TTC549 (cell line): Measurements from ENCODE around the gene ASIC4.
A peak's percentile ranks its signal among the peaks of the same experiment; 100 is the strongest.

Experiments
- FAIRE-seq: peaks from 2 replicates; lab custom pipeline; 2012; peaks lifted over from hg19 to GRCh38; lab: Jason Lieb, UNC

ASIC4 gene

GRCh38 chr2:219536967-219537366, 22.7 kb downstream of the ASIC4 start:
- FAIRE-seq, result no peak

GRCh38 chr2:219537657-219538488, 23.6 kb downstream of the ASIC4 start:
- no peak for FAIRE-seq

DNA sequence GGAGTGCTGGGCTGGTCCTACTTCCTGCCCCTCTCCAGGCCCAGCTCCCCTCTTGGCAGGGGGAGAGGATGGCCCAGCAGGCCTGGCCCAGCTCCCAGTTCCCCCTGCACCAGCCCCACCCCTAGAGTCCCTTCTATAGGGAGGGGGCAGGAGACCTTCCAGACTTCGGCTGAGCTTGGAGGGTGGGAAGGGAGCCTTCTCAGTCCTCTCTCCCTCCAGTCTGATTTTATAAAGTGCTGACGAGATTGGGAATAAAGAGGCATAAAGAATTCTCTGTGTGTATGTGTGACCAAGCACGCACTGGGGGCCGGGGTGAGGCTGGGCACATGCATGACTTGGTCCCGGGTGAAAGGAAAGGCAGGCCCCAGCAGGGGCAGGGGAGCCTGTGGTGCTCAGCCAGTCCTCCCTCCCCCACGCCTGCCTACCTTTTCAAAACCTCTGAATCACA, 24.2 kb downstream of the ASIC4 start:
- FAIRE-seq, result no peak

- no peak for FAIRE-seq
These were observed 24.9 kb downstream of the ASIC4 start for GRCh38 chr2:219538956-219539788.

DNA sequence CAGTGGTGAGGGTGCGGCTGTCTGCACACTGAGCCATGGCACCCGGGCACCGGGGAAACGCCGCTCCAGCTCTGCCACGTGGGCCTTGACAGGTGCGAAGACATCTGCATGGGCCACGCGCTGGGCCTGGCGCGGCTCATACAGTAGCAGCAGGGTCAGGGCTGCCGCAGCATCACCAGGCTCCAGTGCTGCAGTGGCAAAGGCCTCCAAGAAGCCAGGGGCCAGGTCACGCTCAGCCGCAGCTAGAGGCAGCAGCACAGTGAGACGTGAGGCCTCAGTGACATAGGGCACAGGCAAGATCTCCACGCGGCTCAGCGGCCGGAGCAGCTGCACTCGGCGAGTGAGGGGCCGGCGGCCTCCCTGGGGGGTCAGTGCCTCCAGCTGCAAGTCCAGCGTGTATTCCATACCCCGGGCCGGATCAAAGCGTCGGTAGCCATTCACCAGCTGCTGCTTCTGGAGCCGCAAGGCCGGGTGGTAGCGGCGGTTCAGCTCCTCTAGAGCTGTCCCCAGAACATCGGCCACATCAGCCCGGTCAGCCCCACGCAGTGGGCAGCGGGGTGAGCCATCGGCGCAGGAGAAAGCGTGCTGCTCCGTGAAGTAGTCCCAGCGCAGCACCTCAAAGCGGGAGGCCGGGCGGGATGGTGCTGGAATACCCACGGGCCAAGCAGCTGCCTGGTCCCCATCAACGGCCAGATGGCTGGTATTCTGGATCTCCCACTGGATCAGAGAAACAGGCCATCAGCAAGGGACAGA, 25.8 kb downstream of the ASIC4 start:
- no peak for FAIRE-seq

- FAIRE-seq, result no peak
These were observed 26.7 kb downstream of the ASIC4 start for GRCh38 chr2:219540784-219541504.

GRCh38 chr2:219541611-219542180, 27.4 kb downstream of the ASIC4 start:
- FAIRE-seq, result no peak

GRCh38 chr2:219542931-219543595, 28.8 kb downstream of the ASIC4 start:
- FAIRE-seq, result no peak

DNA sequence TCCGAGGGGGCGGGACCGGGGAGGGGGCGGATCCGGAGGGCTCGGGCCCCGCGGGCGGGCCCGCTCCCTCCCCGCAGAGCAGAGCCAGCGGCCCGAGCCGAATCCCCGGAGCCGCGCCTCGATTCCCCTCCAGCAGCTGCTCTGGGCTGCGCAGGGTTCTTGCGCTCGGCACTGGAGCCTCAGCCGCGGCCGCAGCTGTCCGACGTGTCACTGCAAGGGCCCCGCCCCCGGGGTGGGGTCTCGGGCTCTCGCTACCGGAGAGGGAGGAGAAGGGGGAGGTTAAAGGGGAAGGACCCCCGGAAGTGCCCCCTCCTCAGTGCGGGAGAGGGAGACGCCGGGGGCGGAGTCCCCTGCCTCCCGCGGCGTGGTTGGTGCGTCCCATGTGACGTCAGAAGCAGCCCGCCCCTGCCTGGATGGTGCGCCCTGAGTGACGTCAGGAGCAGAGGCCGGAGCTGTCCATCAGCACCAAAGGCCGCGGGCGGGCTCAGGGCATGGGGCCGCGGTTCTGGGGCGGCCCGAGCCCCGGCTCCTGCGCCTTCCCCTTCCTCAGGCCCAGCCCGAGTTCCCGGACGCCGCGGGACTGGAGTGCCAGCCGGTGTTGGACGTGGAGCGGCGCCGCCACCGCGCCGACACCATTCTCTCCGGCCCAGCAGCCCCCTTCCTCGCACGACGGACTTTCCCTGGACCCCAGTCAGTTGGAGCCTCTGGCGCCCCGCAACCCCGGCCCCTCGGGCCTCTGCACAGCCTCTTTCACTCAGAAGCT, 29.5 kb downstream of the ASIC4 start, which contains the start of the genes CHPF and TMEM198:
TSS of gene CHPF (minus strand) at position 214 of the 763 bp plus-strand sequence. CDS start 271 bp downstream, outside the sequence.
TSS of gene TMEM198 (plus strand) at position 433 of the 763 bp plus-strand sequence. CDS start 700 bp downstream, outside the sequence.
- peak; percentile 92 for FAIRE-seq

GRCh38 chr2:219544567-219544966, 30.3 kb downstream of the ASIC4 start:
- no peak for FAIRE-seq

GRCh38 chr2:219545295-219545942, 31.1 kb downstream of the ASIC4 start:
- FAIRE-seq, result no peak

DNA sequence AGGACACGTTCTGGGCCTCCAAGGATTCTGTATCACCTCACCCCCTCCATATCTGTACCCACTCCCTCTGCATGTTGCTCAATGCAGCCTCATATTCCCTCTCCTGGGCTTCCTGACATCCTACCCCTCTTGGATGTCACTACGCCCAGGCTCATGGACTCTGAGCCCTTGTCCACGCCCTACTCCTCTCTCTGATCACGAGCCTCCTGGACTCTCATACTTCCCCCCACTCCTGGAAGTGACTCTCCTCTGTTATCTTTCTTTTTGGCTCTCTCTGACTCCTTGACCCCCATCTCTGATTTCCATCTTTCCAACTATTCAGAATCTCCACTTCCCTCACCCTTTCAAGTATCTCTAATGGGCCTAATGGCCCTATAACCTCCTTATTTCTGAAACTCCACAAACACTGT, 31.7 kb downstream of the ASIC4 start:
- no peak for FAIRE-seq

- no peak for FAIRE-seq
These were observed 33.3 kb downstream of the ASIC4 start for GRCh38 chr2:219547621-219548020.

DNA sequence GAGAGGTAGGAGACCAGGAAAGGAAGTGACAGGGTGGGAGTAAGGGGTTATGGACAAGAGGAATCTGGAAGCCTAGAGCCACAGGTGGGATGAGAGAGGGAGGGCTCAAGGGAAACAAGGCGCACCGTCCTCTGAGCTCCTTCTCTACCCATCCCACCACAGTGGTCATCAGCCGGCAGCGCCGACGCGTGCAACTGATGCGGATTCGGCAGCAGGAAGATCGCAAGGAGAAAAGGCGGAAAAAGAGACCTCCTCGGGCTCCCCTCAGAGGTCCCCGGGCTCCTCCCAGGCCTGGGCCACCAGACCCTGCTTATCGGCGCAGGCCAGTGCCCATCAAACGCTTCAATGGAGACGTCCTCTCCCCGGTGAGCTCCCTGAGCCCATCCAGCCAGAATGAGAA, 34.7 kb downstream of the ASIC4 start:
- no peak for FAIRE-seq

- no peak for FAIRE-seq
These were observed 35.3 kb downstream of the ASIC4 start for GRCh38 chr2:219549619-219550018.

DNA sequence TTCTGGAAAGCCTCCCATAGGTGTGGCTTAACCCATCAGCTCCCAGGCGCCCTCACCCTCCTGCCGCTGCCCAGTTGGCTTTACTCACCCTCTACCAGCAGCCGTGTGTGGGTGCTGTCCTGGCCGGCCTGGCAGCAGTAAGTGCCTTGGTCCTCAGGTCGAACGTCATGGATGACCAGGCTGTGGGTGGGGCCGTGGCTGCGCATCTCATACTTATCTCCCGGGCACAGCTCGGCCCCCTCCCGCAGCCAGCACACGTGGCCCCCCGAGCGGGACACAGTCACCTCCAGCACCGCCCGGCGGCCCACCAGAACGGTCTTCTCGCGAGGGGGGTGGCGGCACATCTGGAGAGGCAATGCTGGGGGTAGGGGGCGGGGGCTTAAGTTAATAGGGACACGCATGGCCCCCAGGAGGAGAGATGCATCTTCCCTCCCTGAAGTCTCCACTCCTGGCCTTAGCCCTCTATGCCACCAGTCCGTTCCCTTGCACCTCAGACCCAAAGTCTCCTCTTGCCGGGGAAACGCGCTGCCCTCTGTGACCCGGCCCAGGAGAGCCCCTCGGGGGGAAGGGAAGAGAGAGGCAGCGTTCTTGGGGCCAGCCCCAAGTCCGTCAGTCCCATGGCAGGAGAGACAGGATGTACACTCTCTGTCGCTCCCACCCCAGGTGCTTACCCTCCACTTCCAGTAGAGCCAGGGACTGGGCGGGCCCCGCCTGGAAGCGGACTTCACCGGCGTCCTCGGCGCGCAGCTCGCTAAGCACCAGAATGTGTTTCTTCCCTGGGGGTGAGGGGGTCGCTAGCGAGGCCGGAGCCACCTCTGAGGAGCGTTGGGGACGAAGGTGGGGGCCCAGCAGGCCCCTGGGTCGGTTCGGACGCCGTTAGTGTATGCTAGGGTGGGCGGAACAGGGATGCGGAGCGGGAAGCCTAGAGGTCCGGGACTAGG, 37.4 kb downstream of the ASIC4 start:
- no peak for FAIRE-seq

DNA sequence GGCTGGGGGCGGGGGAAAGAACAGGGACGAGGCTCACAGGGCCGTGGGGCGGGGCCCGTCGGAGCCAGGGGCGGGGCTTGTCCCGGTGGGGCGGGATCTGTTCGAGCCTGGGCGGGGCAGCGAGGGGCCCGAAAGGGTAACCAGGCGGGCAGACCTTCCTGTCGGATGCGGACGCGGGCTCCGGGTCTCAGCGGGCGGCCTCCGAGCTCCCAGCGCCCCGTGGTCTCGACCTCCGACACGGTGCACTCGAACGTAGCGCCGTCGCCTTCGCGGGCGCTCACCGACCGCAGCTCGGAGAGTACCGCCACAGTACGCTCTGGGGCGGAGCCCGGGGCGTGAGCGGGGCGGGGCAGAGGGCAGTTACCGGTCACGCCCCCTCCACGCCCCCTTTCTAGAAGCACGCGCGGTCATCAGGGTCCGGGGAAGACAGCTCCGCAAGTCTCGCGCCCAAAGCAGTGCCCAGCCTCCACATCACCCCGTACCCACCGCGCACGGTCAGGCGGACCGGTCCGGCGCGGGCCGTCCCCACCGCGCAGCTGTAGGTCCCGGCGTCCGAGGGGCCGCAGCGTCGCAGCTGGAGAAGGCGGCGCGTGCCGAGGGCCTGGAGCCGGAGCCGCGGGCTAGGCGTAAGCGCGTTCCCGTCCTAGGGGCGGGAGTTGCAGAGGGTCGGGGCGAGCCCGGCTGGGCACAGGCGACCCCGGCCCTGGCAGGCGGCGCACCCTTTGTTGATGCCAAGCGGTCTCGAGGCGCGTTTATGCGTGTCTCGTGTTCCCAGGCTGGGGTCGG, 38.3 kb downstream of the ASIC4 start:
- no peak for FAIRE-seq

DNA sequence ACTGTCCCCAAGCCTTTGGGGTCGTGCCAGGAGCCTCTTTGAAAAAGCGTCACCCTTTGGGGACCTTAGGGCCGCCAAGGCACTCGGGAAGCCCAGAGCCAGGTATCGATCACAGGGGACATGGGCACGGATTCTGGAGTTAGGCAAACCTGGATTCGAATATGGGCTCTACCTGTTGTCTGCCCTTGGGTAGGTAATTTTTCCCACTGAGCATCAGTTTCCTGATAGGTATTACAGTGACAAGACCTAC, 38.8 kb downstream of the ASIC4 start:
- no peak for FAIRE-seq
